ENCODE data around the gene FNDC3B. TPM values are rescaled to one million over a fixed set of nuclear protein-coding genes. Genes with fewer than 3 reads are reported as not detected.
A peak's percentile ranks its signal among the peaks of the same experiment; 100 is the strongest.

The FNDC3B gene
- total and polyA plus RNA-seq, 9 of the 15 experiments (the other 6 are each of a cell fraction or from before 2014, with no cell fraction given) = 7.0 to 35.8 (median 16.2) TPM

- TF ChIP-seq, protein P1, sequence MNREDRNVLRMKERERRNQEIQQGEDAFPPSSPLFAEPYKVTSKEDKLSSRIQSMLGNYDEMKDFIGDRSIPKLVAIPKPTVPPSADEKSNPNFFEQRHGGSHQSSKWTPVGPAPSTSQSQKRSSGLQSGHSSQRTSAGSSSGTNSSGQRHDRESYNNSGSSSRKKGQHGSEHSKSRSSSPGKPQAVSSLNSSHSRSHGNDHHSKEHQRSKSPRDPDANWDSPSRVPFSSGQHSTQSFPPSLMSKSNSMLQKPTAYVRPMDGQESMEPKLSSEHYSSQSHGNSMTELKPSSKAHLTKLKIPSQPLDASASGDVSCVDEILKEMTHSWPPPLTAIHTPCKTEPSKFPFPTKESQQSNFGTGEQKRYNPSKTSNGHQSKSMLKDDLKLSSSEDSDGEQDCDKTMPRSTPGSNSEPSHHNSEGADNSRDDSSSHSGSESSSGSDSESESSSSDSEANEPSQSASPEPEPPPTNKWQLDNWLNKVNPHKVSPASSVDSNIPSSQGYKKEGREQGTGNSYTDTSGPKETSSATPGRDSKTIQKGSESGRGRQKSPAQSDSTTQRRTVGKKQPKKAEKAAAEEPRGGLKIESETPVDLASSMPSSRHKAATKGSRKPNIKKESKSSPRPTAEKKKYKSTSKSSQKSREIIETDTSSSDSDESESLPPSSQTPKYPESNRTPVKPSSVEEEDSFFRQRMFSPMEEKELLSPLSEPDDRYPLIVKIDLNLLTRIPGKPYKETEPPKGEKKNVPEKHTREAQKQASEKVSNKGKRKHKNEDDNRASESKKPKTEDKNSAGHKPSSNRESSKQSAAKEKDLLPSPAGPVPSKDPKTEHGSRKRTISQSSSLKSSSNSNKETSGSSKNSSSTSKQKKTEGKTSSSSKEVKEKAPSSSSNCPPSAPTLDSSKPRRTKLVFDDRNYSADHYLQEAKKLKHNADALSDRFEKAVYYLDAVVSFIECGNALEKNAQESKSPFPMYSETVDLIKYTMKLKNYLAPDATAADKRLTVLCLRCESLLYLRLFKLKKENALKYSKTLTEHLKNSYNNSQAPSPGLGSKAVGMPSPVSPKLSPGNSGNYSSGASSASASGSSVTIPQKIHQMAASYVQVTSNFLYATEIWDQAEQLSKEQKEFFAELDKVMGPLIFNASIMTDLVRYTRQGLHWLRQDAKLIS (CRISPR knock-in tag; IDR thresholded peaks at IDR 0.05) = no peak
- no peak for TF ChIP-seq RHOXF2B (CRISPR knock-in tag; conservative IDR thresholded peaks at IDR 0.05)
- no peak for TF ChIP-seq JUND (IDR thresholded peaks at IDR 0.05; ENCODE audit: borderline replicate concordance, low read depth, low read length)
- TF ChIP-seq JUND (tag; IDR thresholded peaks at IDR 0.05; ENCODE audit: borderline replicate concordance, low read depth, low read length) = no peak
- TF ChIP-seq ETV1 (tag; conservative IDR thresholded peaks at IDR 0.05; ENCODE audit: low read depth) = no peak
- TF ChIP-seq CCAR2 (IDR thresholded peaks at IDR 0.05; ENCODE audit: low read depth, low read length) = no peak
Measured at GRCh38 chr3:172231318-172231901, 192.0 kb downstream of the FNDC3B start (continued).

DNA sequence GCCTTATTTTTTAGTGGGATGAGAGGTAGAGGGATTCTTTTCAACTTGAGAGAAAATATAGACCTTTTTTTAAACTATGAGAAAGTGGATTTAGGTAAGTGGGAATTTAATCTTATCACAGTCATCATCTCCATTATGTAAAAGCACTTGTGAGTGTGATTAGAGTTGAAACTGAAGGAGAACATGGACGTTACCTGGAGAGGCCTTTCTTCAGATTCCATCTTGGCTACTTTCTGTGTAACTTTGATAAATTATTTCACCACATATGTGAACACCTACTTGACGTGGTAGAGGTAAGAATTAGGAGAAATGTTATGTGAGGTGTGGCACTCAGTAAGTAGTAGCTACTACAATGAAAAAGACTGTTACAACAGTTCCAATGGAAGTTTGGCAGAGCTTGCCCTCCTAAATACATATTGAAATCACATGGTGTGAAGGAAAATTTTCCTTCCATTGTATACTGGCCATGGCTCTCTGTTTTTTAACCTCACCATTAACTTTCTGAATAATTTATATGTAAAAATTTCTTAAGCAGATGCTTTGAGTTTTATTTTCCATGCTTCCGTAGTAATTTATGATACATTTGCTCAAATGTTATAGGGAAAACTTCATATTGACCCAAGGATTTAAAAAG lies 193.3 kb downstream of the FNDC3B start:
- no peak for FAIRE-seq

More for the DNA sequence above, 193.3 kb downstream of the FNDC3B start:
- no peak for DNase-seq (ENCODE audit: extremely low read depth in 1 of 4, low spot score in 3 of 4)
- Histone ChIP-seq H3K4me3 (no peak overlapping the region), H3K9me3 (replicated peaks; ENCODE audit: control insufficient read depth, insufficient read depth, low read depth, low read length) (no peaks in the 10 kb centered on the region), H3K27ac (ENCODE audit: extremely low read depth, low read depth, low read length) (no peak overlapping the region), H3K27me3 (ENCODE audit: control insufficient read depth in 2 of 2, insufficient read depth in 2 of 2, low read length in 2 of 2) (no peaks in the 10 kb centered on the region), H3K36me3 (ENCODE audit: control insufficient read depth, insufficient read depth, low read length) (peaks cover 14% of the 10 kb centered on the region; the same call in 2 of the 3 replicates), H3K4me1 (replicated peaks in 1 of 2; ENCODE audit: control insufficient read depth in 2 of 2, insufficient read depth in 2 of 2, low read length in 2 of 2) (no peaks in the 10 kb centered on the region), H3K79me2 (ENCODE audit: control insufficient read depth, insufficient read depth, low read length) (peaks cover 8% of the 10 kb centered on the region; the same call in 1 of the 3 replicates), H2AFZ (ENCODE audit: low read depth, low read length) (no peak overlapping the region), H3K9me1 (ENCODE audit: control insufficient read depth, insufficient read depth, low read length) (no peaks in the 10 kb centered on the region), H3K9ac (ENCODE audit: insufficient read depth in 1 of 2, low read depth in 2 of 2, low read length in 2 of 2) (no peak overlapping the region), H3K4me2 (ENCODE audit: insufficient read depth, low read length) (no peak overlapping the region), H4K20me1 (replicated peaks; ENCODE audit: control insufficient read depth, insufficient read depth, low read length) (no peaks in the 10 kb centered on the region)
- ChIA-PET POLR2A (no interaction called here), CTCF (ENCODE audit: low intra/inter-chr PET ratio) (no interaction called here)
- TF ChIP-seq ELF2 (CRISPR knock-in tag; IDR thresholded peaks at IDR 0.05) (no peak), ZNF311 (CRISPR knock-in tag; IDR thresholded peaks at IDR 0.05) (no peak), RBM22 (IDR thresholded peaks at IDR 0.05; ENCODE audit: low read depth, low read length, poor library complexity, severe bottlenecking) (peak; percentile 28), ZNF197 (CRISPR knock-in tag; IDR thresholded peaks at IDR 0.05; ENCODE audit: low read depth) (no peak), ZNF134 (CRISPR knock-in tag; conservative IDR thresholded peaks at IDR 0.05) (no peak)
- WGBS (ENCODE audit: insufficient coverage, low coverage, missing lambda C conversion rate) = 68% methylated on average over 3 of the region's 3 CpGs
- BruUV-seq (replicated peaks) = no TSS peak
- in situ Hi-C loops (cut with MboI) (no loop called here), intact Hi-C loops (cut with micrococcal nuclease) (no loop called here)
- ATAC-seq = no peak
